H1 (cell line): ENCODE data around the gene REL. TPM values are rescaled to one million over a fixed set of nuclear protein-coding genes. Genes with fewer than 3 reads are reported as not detected.

Source experiments
- CTCF ChIA-PET: fragments of 300-600 bp; sonication (Branson Sonifier 250); formaldehyde crosslinking; loops from one replicate; lab custom pipeline; 2021; ENCODE audit not compliant: partially characterized antibody; lab: Charles Lee
- POLR2A ChIA-PET: fragments of 300-600 bp; sonication (Branson Sonifier 250); formaldehyde crosslinking; loops from one replicate; lab custom pipeline; 2021; ENCODE audit warnings: inconsistent platforms; ENCODE audit not compliant: partially characterized antibody; lab: Charles Lee
- DNase-seq, 2 experiments: peaks; one replicate each; pipeline versions ENCODE4 v3.0.0 to v3.0.0-alpha.2; 2010 to 2022; ENCODE audit warnings: low spot score in 2 of 2, low read depth in 1 of 2, mixed read lengths in 1 of 2
- FAIRE-seq: peaks from 2 replicates; lab custom pipeline; 2011; peaks lifted over from hg19 to GRCh38; lab: Jason Lieb, UNC
- H2AFZ ChIP-seq: 2 replicates; pipeline ENCODE4 v1.8.1; 2012; ENCODE audit warnings: low read length, inconsistent platforms
- H2AK5ac ChIP-seq: 2 replicates; pipeline ENCODE4 v1.6.1; 2013; ENCODE audit warnings: low read depth, low read length
- H2BK120ac ChIP-seq: replicated peaks from 2 replicates; pipeline ENCODE3; 2013; ENCODE audit warnings: low read depth, low read length, inconsistent platforms
- H2BK12ac ChIP-seq: 2 replicates; pipeline ENCODE4 v1.6.1; 2013; ENCODE audit warnings: low read depth, low read length
- H2BK15ac ChIP-seq: 2 replicates; pipeline ENCODE4 v1.6.1; 2013; ENCODE audit warnings: low read length
- H2BK20ac ChIP-seq: 2 replicates; pipeline ENCODE4 v1.6.1; 2013; ENCODE audit warnings: low read length
- H2BK5ac ChIP-seq: 2 replicates; pipeline ENCODE4 v1.6.1; 2013; ENCODE audit warnings: low read depth, low read length
- H3K14ac ChIP-seq: 2 replicates; pipeline ENCODE4 v1.6.1; 2013; ENCODE audit warnings: inconsistent platforms; ENCODE audit not compliant: insufficient read length
- H3K18ac ChIP-seq: 2 replicates; pipeline ENCODE4 v1.6.1; 2013; ENCODE audit warnings: low read length; ENCODE audit errors: extremely low read depth
- H3K23ac ChIP-seq: 2 replicates; pipeline ENCODE4 v1.6.1; 2013; ENCODE audit warnings: inconsistent platforms; ENCODE audit not compliant: insufficient read length
- H3K23me2 ChIP-seq: 2 replicates; pipeline ENCODE4 v1.6.1; 2013; ENCODE audit warnings: low read depth, low read length
- H3K27ac ChIP-seq: 2 replicates; pipeline ENCODE4 v1.6.1; 2011; ENCODE audit warnings: low read depth, low read length, inconsistent platforms
- H3K27me3 ChIP-seq, 4 experiments: replicated peaks in 1 of 4; 1 replicate in 1 of 4; 2 replicates in 3 of 4; pipeline versions ENCODE4 v1.6.1 to v1.8.1; 2011 to 2013; ENCODE audit warnings: low read length in 3 of 4, mild to moderate bottlenecking in 3 of 4, inconsistent platforms in 2 of 4, mixed read lengths in 2 of 4, moderate library complexity in 1 of 4; ENCODE audit not compliant: control insufficient read depth in 3 of 4, insufficient read depth in 3 of 4; ENCODE audit errors: extremely low read depth in 1 of 4
- H3K36me3 ChIP-seq, 4 experiments: 2 replicates each; pipeline versions ENCODE4 v1.6.1 to v1.8.1; 2011 to 2013; ENCODE audit warnings: mild to moderate bottlenecking in 4 of 4, low read length in 3 of 4, moderate library complexity in 2 of 4, control low read depth in 1 of 4, inconsistent platforms in 1 of 4; ENCODE audit not compliant: insufficient read depth in 4 of 4, control insufficient read depth in 2 of 4
- H3K4ac ChIP-seq: replicated peaks from 2 replicates; pipeline ENCODE3; 2013; ENCODE audit warnings: low read length, low read depth, mixed read lengths, inconsistent platforms; ENCODE audit not compliant: insufficient read length
- H3K4me1 ChIP-seq, 4 experiments: replicated peaks in 1 of 4; 1 replicate in 1 of 4; 2 replicates in 3 of 4; pipeline versions ENCODE4 v1.6.1 to v1.8.1; 2011 to 2013; ENCODE audit warnings: low read length in 3 of 4, inconsistent platforms in 2 of 4, mixed read lengths in 1 of 4; ENCODE audit not compliant: insufficient read depth in 4 of 4, control insufficient read depth in 3 of 4
- H3K4me2 ChIP-seq, 2 experiments: 2 replicates each; pipeline versions ENCODE4 v1.6.1 to v1.8.1; 2011 to 2013; ENCODE audit warnings: low read depth in 2 of 2, low read length in 2 of 2, control low read depth in 1 of 2, inconsistent platforms in 1 of 2, mild to moderate bottlenecking in 1 of 2; ENCODE audit not compliant: insufficient read depth in 1 of 2
- H3K4me3 ChIP-seq, 4 experiments: fragments of 200-600, 300-600 bp in 1 of 4; sonication (generic), shearing (Covaris generic), sonication (Bioruptor Twin) in 1 of 4; 2 replicates each; pipeline versions ENCODE4 v1.5.1 to v1.8.1; 2011 to 2016; ENCODE audit warnings: low read length in 4 of 4, low read depth in 3 of 4, control low read depth in 2 of 4, inconsistent platforms in 2 of 4, mild to moderate bottlenecking in 2 of 4, mixed read lengths in 1 of 4, moderate library complexity in 1 of 4; ENCODE audit not compliant: insufficient read depth in 2 of 4; ENCODE audit errors: extremely low read depth in 1 of 4
- H3K56ac ChIP-seq: replicated peaks from 2 replicates; pipeline ENCODE3; 2013; ENCODE audit warnings: low read depth, mild to moderate bottlenecking, mixed read lengths, low read length, inconsistent platforms; ENCODE audit not compliant: insufficient read length
- H3K79me1 ChIP-seq: 2 replicates; pipeline ENCODE4 v1.6.1; 2013; ENCODE audit warnings: low read depth, low read length, control low read depth
- H3K79me2 ChIP-seq, 2 experiments: 2 replicates each; pipeline versions ENCODE4 v1.6.1 to v1.8.1; 2012 to 2013; ENCODE audit warnings: low read length in 2 of 2, mild to moderate bottlenecking in 2 of 2, inconsistent platforms in 1 of 2; ENCODE audit not compliant: insufficient read depth in 2 of 2, control insufficient read depth in 1 of 2
- H3K9ac ChIP-seq, 4 experiments: replicated peaks in 1 of 4; 1 replicate in 1 of 4; 2 replicates in 3 of 4; pipeline versions ENCODE4 v1.6.1 to v1.8.1; 2011 to 2013; ENCODE audit warnings: low read depth in 3 of 4, low read length in 3 of 4, control low read depth in 2 of 4, mild to moderate bottlenecking in 2 of 4, moderate library complexity in 2 of 4, inconsistent platforms in 1 of 4; ENCODE audit errors: extremely low read depth in 1 of 4
- H3K9me3 ChIP-seq, 2 experiments: 2 replicates each; pipeline versions ENCODE4 v1.6.1 to v1.8.1; 2012 to 2013; ENCODE audit warnings: mild to moderate bottlenecking in 2 of 2, moderate library complexity in 2 of 2, control low read depth in 1 of 2, inconsistent platforms in 1 of 2, low read depth in 1 of 2, low read length in 1 of 2, mixed read lengths in 1 of 2; ENCODE audit not compliant: insufficient read depth in 2 of 2
- H4K20me1 ChIP-seq, 2 experiments: replicated peaks in 1 of 2; 2 replicates each; pipeline versions ENCODE3 to v1.8.1; 2011 to 2013; ENCODE audit warnings: inconsistent platforms in 2 of 2, low read length in 2 of 2, mild to moderate bottlenecking in 1 of 2; ENCODE audit not compliant: insufficient read depth in 2 of 2, control insufficient read depth in 1 of 2
- H4K5ac ChIP-seq: 2 replicates; pipeline ENCODE4 v1.6.1; 2013; ENCODE audit warnings: low read length, low read depth, mixed read lengths, inconsistent platforms; ENCODE audit not compliant: insufficient read length
- H4K8ac ChIP-seq: 2 replicates; pipeline ENCODE4 v1.8.0; 2013; ENCODE audit warnings: mild to moderate bottlenecking, moderate library complexity, low read length, inconsistent platforms; ENCODE audit not compliant: insufficient read depth; ENCODE audit errors: extremely low read depth
- H4K91ac ChIP-seq: replicated peaks from 2 replicates; pipeline ENCODE3; 2013; ENCODE audit warnings: low read length, mixed read lengths, inconsistent platforms; ENCODE audit not compliant: insufficient read length
- KDM5A ChIP-seq: fragments of 200-600 bp; IDR thresholded peaks from 2 replicates; pipeline ENCODE4 v1.7.1; 2012; ENCODE audit warnings: mild to moderate bottlenecking, low read length, inconsistent platforms, mixed read lengths
- RNF2 ChIP-seq: fragments of 200-900, 300-1000 bp; sonication (generic); IDR thresholded peaks from 2 replicates; pipeline ENCODE4 v1.7.1; 2016; ENCODE audit warnings: borderline replicate concordance, low read depth, mild to moderate bottlenecking, antibody characterized with exemption, low read length; ENCODE audit not compliant: poor library complexity, severe bottlenecking; ENCODE audit errors: missing control alignments
- TCF12 ChIP-seq: IDR thresholded peaks from 2 replicates; pipeline ENCODE4 v1.6.1; 2011; ENCODE audit warnings: low read depth, mild to moderate bottlenecking, low read length
- YY1 ChIP-seq: IDR thresholded peaks from 2 replicates; pipeline ENCODE4 v1.6.1; 2011; ENCODE audit warnings: low read depth, mild to moderate bottlenecking, low read length
- WGBS, 2 experiments: shearing (Covaris generic) in 1 of 2; methylation state at CpG; one replicate each; pipeline versions ENCODE4 v1.1.6 to v1.1.7; 2013 to 2015; ENCODE audit warnings: low lambda C conversion rate in 2 of 2, mixed read lengths in 2 of 2, inconsistent platforms in 1 of 2, low coverage in 1 of 2, missing lambda C conversion rate in 1 of 2; ENCODE audit not compliant: insufficient replicate concordance in 2 of 2, insufficient coverage in 1 of 2, insufficient read length in 1 of 2; ENCODE audit errors: extremely low coverage in 1 of 2, missing lambda C conversion rate in 1 of 2; 5-methylcytosine and 5-hydroxymethylcytosine counted together
- polyA plus RNA-seq, 7 experiments: library from polyadenylated mRNA; depleted of rRNA in 3 of 7; stranded (reverse) in 5 of 7; unstranded in 2 of 7; fragments of >200 nt in 5 of 7; fragments of 200-250 nt in 2 of 7; gene quantifications; 1 replicate in 5 of 7; 2 replicates in 1 of 7; 4 replicates in 1 of 7; pipeline versions ENCODE4 v1.2.1 to v1.2.3, GENCODE V29; 2011 to 2013; ENCODE audit warnings: missing spikeins in 2 of 7, mixed read lengths in 2 of 7
- total RNA-seq: library from RNA; stranded (reverse); fragmentation: NEBNext Ultra II Directional; extraction: Animal tissue kit (Norgen Biotek cat#: 25700); gene quantifications from 2 replicates; pipeline ENCODE4 v1.2.1, GENCODE V29; 2021

REL gene
- total and polyA plus RNA-seq, 2 of the 8 experiments (the other 6 are each of a cell fraction or from before 2014, with no cell fraction given), result 1.5 to 7.5 TPM

GRCh38 chr2:60882971-60883753 is 1.8 kb downstream of the REL start:
- Histone ChIP-seq H3K56ac (no peak overlapping the region), H3K23me2 (0 out of 2 replicates have a peak, but pooled peaks cover 3% of the 10 kb centered on the region), H3K27me3 (peaks cover 0 to 2% (median 0%) of the 10 kb centered on the region in 4 experiments; a peak in 1 of 7 replicates), H3K18ac (no peak overlapping the region), H3K9me3 (no peaks in the 10 kb centered on the region), H3K36me3 (no peaks in the 10 kb centered on the region), H3K79me1 (no peaks in the 10 kb centered on the region), H3K4ac (no peak overlapping the region), H2BK120ac (no peak overlapping the region), H2BK20ac (no peak overlapping the region), H3K4me2 (peak overlapping the region; percentile 63 to 70), H2BK15ac (no peak overlapping the region), H3K14ac (no peak overlapping the region), H3K79me2 (peaks cover 0 to 2% of the 10 kb centered on the region in 2 experiments; a peak in 1 of 4 replicates), H4K20me1 (peaks cover 0 to 2% of the 10 kb centered on the region in 2 experiments), H4K5ac (no peak overlapping the region), H2AK5ac (no peak overlapping the region), H3K27ac (no peak overlapping the region), H3K4me3 (peak overlapping the region; percentile 22 to 96 (median 50); a peak in 6 of 8 replicates), H2BK5ac (no peak overlapping the region), H3K4me1 (peaks cover 0 to 3% (median 0%) of the 10 kb centered on the region in 4 experiments; a peak in 4 of 7 replicates), H3K23ac (no peak overlapping the region), H4K91ac (no peak overlapping the region), H2AFZ (no peak overlapping the region), H4K8ac (no peak overlapping the region), H2BK12ac (no peak overlapping the region), H3K9ac (peak overlapping the region in 1 of 4 experiments; percentile 0; a peak in 1 of 7 replicates)
- CTCF ChIA-PET, result interaction anchor here (0.8 to 1.8 kb wide), 5 partner anchors 9 to 114 kb away, joined by 3 to 5 read pairs (median 5); no protein-coding TSS in a partner anchor
- DNase-seq, result no peak
- 42% methylated on average over 7 of the region's 8 CpGs; no CpG with 5 or more reads in 1 of the 2 experiments for WGBS, 2 experiments
- TF ChIP-seq KDM5A (no peak), YY1 (no peak), RNF2 (no peak), TCF12 (no peak)
- POLR2A ChIA-PET, result interaction anchor here (0.6 to 1.3 kb wide), 2 partner anchors 16 to 1149 kb away, joined by 3 read pairs; no protein-coding TSS in a partner anchor
- no peak for FAIRE-seq
